IMR-90 (cell line): ENCODE data around the gene KLHL4. TPM values are rescaled to one million over a fixed set of nuclear protein-coding genes. Genes with fewer than 3 reads are reported as not detected.

Experiments used
- ATAC-seq: fragments of 200-7000 bp; cut with Tn5 transposase; 2 replicates; pipeline ENCODE4 v1.9.1; 2020; ENCODE audit warnings: low read depth, mild to moderate bottlenecking, moderate library complexity
- BruUV-seq: library from RNA; stranded (reverse); fragments of 400-500 nt; replicated peaks from 2 replicates; lab custom pipeline; 2021; lab: Mats Ljungman, UMichigan
- CTCF ChIA-PET: fragments of 300-600 bp; formaldehyde crosslinking; extraction: SDS; loops from one replicate; lab custom pipeline; 2021; ENCODE audit warnings: antibody characterized with exemption; lab: Yijun Ruan, JAX
- POLR2A ChIA-PET: fragments of 300-600 bp; sonication (Branson Sonifier 250); formaldehyde crosslinking; loops from one replicate; lab custom pipeline; 2022; ENCODE audit warnings: antibody characterized with exemption; ENCODE audit not compliant: unreplicated experiment; lab: Charles Lee
- DNase-seq: peaks from one replicate; pipeline ENCODE4 v3.0.0; 2013
- H2AFZ ChIP-seq: replicated peaks from 2 replicates; pipeline ENCODE3; 2013; ENCODE audit warnings: low read length, mild to moderate bottlenecking; ENCODE audit not compliant: poor library complexity
- H2AK5ac ChIP-seq: 2 replicates; pipeline ENCODE4 v1.6.1; 2013; ENCODE audit warnings: low read depth, low read length, inconsistent platforms
- H2AK9ac ChIP-seq: replicated peaks from 2 replicates; pipeline ENCODE3; 2013; ENCODE audit warnings: mild to moderate bottlenecking, low read depth, low read length, moderate library complexity; ENCODE audit not compliant: poor library complexity
- H2BK120ac ChIP-seq: 2 replicates; pipeline ENCODE4 v1.6.1; 2013; ENCODE audit warnings: low read depth, low read length, inconsistent platforms
- H2BK15ac ChIP-seq: 3 replicates; pipeline ENCODE4 v1.6.1; 2013; ENCODE audit warnings: low read depth, low read length, inconsistent platforms
- H2BK20ac ChIP-seq: 2 replicates; pipeline ENCODE4 v1.6.1; 2013; ENCODE audit warnings: low read depth, mild to moderate bottlenecking, inconsistent platforms, low read length, moderate library complexity
- H2BK5ac ChIP-seq: 2 replicates; pipeline ENCODE4 v1.6.1; 2013; ENCODE audit warnings: mild to moderate bottlenecking, low read depth, low read length, inconsistent platforms; ENCODE audit not compliant: poor library complexity, severe bottlenecking
- H3K14ac ChIP-seq: replicated peaks from 2 replicates; pipeline ENCODE4 v1.6.1; 2013; ENCODE audit warnings: low read depth, low read length, inconsistent platforms
- H3K18ac ChIP-seq: 2 replicates; pipeline ENCODE4 v1.6.1; 2013; ENCODE audit warnings: low read depth, low read length, control low read depth
- H3K23ac ChIP-seq: 2 replicates; pipeline ENCODE4 v1.6.1; 2013; ENCODE audit warnings: low read depth, low read length, inconsistent platforms
- H3K27ac ChIP-seq: 2 replicates; pipeline ENCODE4 v1.5.1; 2013; ENCODE audit warnings: mild to moderate bottlenecking, control low read depth, low read length; ENCODE audit not compliant: insufficient read depth
- H3K27me3 ChIP-seq: 2 replicates; pipeline ENCODE4 v1.6.1; 2013; ENCODE audit warnings: low read length; ENCODE audit not compliant: control insufficient read depth, insufficient read depth
- H3K36me3 ChIP-seq: 2 replicates; pipeline ENCODE4 v1.6.1; 2013; ENCODE audit warnings: low read length, mixed read lengths; ENCODE audit not compliant: control insufficient read depth, insufficient read depth
- H3K4ac ChIP-seq: 2 replicates; pipeline ENCODE4 v1.6.1; 2013; ENCODE audit warnings: low read depth, low read length, inconsistent platforms
- H3K4me1 ChIP-seq: 2 replicates; pipeline ENCODE4 v1.6.1; 2013; ENCODE audit warnings: low read length, mixed read lengths; ENCODE audit not compliant: control insufficient read depth, insufficient read depth
- H3K4me2 ChIP-seq: 2 replicates; pipeline ENCODE4 v1.6.1; 2013; ENCODE audit warnings: low read depth, mild to moderate bottlenecking, control low read depth, low read length, moderate library complexity
- H3K4me3 ChIP-seq: 2 replicates; pipeline ENCODE4 v1.5.1; 2013; ENCODE audit warnings: low read depth, mild to moderate bottlenecking, control low read depth, low read length, moderate library complexity; ENCODE audit not compliant: insufficient read depth
- H3K56ac ChIP-seq: 2 replicates; pipeline ENCODE4 v1.6.1; 2013; ENCODE audit warnings: low read length, inconsistent platforms; ENCODE audit not compliant: insufficient read depth; ENCODE audit errors: extremely low read depth
- H3K79me1 ChIP-seq, 2 experiments: 2 replicates each; pipeline ENCODE4 v1.6.1; 2013; ENCODE audit warnings: low read length in 2 of 2, inconsistent platforms in 1 of 2, low read depth in 1 of 2
- H3K9ac ChIP-seq: 2 replicates; pipeline ENCODE4 v1.6.1; 2013; ENCODE audit warnings: low read depth, low read length, control low read depth
- H3K9me1 ChIP-seq: 2 replicates; pipeline ENCODE4 v1.6.1; 2013; ENCODE audit warnings: low read length, inconsistent platforms; ENCODE audit not compliant: insufficient read depth
- H3K9me3 ChIP-seq: 2 replicates; pipeline ENCODE4 v1.6.1; 2013; ENCODE audit warnings: low read length; ENCODE audit not compliant: control insufficient read depth, insufficient read depth
- H4K20me1 ChIP-seq: 2 replicates; pipeline ENCODE4 v1.6.1; 2013; ENCODE audit warnings: low read length, inconsistent platforms; ENCODE audit not compliant: insufficient read depth
- H4K5ac ChIP-seq: 2 replicates; pipeline ENCODE4 v1.6.1; 2013; ENCODE audit warnings: mild to moderate bottlenecking, low read depth, low read length, control low read depth
- H4K8ac ChIP-seq, 2 experiments: 2 replicates each; pipeline ENCODE4 v1.6.1; 2013; ENCODE audit warnings: low read depth in 2 of 2, low read length in 2 of 2, control low read depth in 1 of 2, inconsistent platforms in 1 of 2
- H4K91ac ChIP-seq: 2 replicates; pipeline ENCODE4 v1.6.1; 2013; ENCODE audit warnings: low read depth, low read length, inconsistent platforms; ENCODE audit not compliant: insufficient read depth
- BHLHE40 ChIP-seq: fragments of 150-350 bp; IDR thresholded peaks from 2 replicates; pipeline ENCODE4 v1.6.1; 2016; ENCODE audit warnings: mild to moderate bottlenecking, low read depth, low read length
- CEBPB ChIP-seq: IDR thresholded peaks from 2 replicates; pipeline ENCODE4 v1.6.1; 2012; ENCODE audit warnings: low read depth, low read length, improper control_type of control experiment
- CHD1 ChIP-seq: IDR thresholded peaks from 2 replicates; pipeline ENCODE4 v1.6.1; 2012; ENCODE audit warnings: low read depth, low read length, improper control_type of control experiment
- FOS ChIP-seq: fragments of 150-350 bp; IDR thresholded peaks from 2 replicates; pipeline ENCODE4 v1.6.1; 2016; ENCODE audit warnings: low read depth, low read length
- MAFK ChIP-seq: IDR thresholded peaks from 2 replicates; pipeline ENCODE4 v1.6.1; 2012; ENCODE audit warnings: low read depth, low read length, improper control_type of control experiment
- MAZ ChIP-seq: IDR thresholded peaks from 2 replicates; pipeline ENCODE4 v1.6.1; 2012; ENCODE audit warnings: low read depth, mild to moderate bottlenecking, low read length, improper control_type of control experiment, moderate library complexity, borderline replicate concordance
- MXI1 ChIP-seq: IDR thresholded peaks from 2 replicates; pipeline ENCODE4 v1.6.1; 2012; ENCODE audit warnings: low read depth, mild to moderate bottlenecking, low read length, moderate library complexity, borderline replicate concordance
- NFE2L2 ChIP-seq: fragments of 150-350 bp; IDR thresholded peaks from 2 replicates; pipeline ENCODE4 v1.6.1; 2016; ENCODE audit warnings: low read depth, mild to moderate bottlenecking, low read length
- RAD21 ChIP-seq: IDR thresholded peaks from 2 replicates; pipeline ENCODE4 v1.6.1; 2012; ENCODE audit warnings: low read length, improper control_type of control experiment
- RCOR1 ChIP-seq: IDR thresholded peaks from 2 replicates; pipeline ENCODE4 v1.6.1; 2012; ENCODE audit warnings: mild to moderate bottlenecking, low read length, improper control_type of control experiment; ENCODE audit not compliant: insufficient replicate concordance
- RFX5 ChIP-seq: IDR thresholded peaks from 2 replicates; pipeline ENCODE4 v1.8.0; 2012; ENCODE audit warnings: low read depth, mild to moderate bottlenecking, low read length, moderate library complexity
- SMC3 ChIP-seq: fragments of 150-350 bp; IDR thresholded peaks from 2 replicates; pipeline ENCODE4 v1.6.1; 2016; ENCODE audit warnings: low read depth, mild to moderate bottlenecking, antibody characterized with exemption, low read length, moderate library complexity
- WGBS, 2 experiments: methylation state at CpG; one replicate each; pipeline versions ENCODE4 v1.1.5 to v1.1.7; 2013; ENCODE audit warnings: missing lambda C conversion rate in 2 of 2; ENCODE audit not compliant: insufficient read length in 1 of 2; ENCODE audit errors: extremely low coverage in 2 of 2; 5-methylcytosine and 5-hydroxymethylcytosine counted together
- dilution Hi-C: fragments of 300-500 bp; cut with HindIII; formaldehyde crosslinking; loops from one replicate; pipeline ENCODE4 v1.14.3; 2018; ENCODE audit warnings: low sequenced_read_pairs; ENCODE audit not compliant: unreplicated experiment
- in situ Hi-C: fragments of 300-500 bp; cut with MboI; formaldehyde crosslinking; loops from 3 replicates; pipeline ENCODE4 v1.14.3; 2019; ENCODE audit warnings: low sequenced_read_pairs, inconsistent platforms, mixed read lengths
- intact Hi-C: fragments of 100-400 bp; cut with micrococcal nuclease; formaldehyde crosslinking; loops from 2 replicates; pipeline ENCODE4 v1.10.0; 2022
- polyA plus RNA-seq, 3 experiments: library from polyadenylated mRNA; depleted of rRNA; stranded (reverse); fragments of >200 nt; gene quantifications; 2 replicates each; pipeline ENCODE4 v1.2.3, GENCODE V29; 2012; ENCODE audit warnings: low replicate concordance in 1 of 3
- total RNA-seq: library from RNA; depleted of rRNA; stranded (reverse); fragments of >200 nt; gene quantifications from 2 replicates; pipeline ENCODE4 v1.2.3, GENCODE V29; 2012
- TF ChIP-seq, protein P1 (sequence below): fragments of 150-350 bp; IDR thresholded peaks from 2 replicates; pipeline ENCODE4 v1.6.1; 2016; ENCODE audit warnings: low read depth, mild to moderate bottlenecking, low read length, moderate library complexity, borderline replicate concordance
- TF ChIP-seq, protein P2 (sequence below): fragments of 150-350 bp; IDR thresholded peaks from 2 replicates; pipeline ENCODE4 v1.6.1; 2017; ENCODE audit warnings: mild to moderate bottlenecking, antibody characterized with exemption, low read length, low read depth
- TF ChIP-seq, protein P3 (sequence below): conservative IDR thresholded peaks from 2 replicates; pipeline ENCODE4 v1.5.1; 2012; ENCODE audit warnings: mild to moderate bottlenecking, low read depth, low read length, improper control_type of control experiment

KLHL4 gene
- total and polyA plus RNA-seq, 2 of the 4 experiments (the other 2 are of a cell fraction) = 0.50 to 1.4 TPM

DNA sequence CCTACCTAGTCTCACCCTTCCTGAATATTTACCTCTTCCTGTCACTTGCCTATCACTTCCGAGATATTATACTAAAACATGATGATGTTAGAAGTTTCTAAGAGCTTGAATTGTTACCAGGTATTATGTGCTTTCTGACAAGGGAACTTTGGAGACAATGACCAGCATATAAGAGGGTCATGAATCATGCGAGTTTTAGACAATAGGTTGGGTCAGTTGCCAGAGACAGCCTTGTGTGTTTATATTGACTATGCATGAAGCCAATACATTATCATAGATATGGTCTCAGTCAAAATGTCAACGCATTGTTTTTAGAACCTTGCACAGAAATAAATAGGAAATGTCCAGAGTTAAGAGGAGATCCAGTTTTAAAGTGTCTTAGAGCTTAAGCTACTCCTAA lies 116.8 kb downstream of the KLHL4 start:
- DNase-seq (no peak), ATAC-seq (no peak)
- no peak overlapping the region for H2BK5ac ChIP-seq
- no peak overlapping the region for H3K18ac ChIP-seq
- H3K4me2 ChIP-seq = no peak overlapping the region
- H3K14ac ChIP-seq = no peak overlapping the region
- no peak overlapping the region for H2BK120ac ChIP-seq
- H3K23ac ChIP-seq = no peak overlapping the region
- dilution Hi-C loops = no loop called here
- TF ChIP-seq FOS = no peak
- TF ChIP-seq BHLHE40 = no peak
- no peak for TF ChIP-seq CHD1
- TF ChIP-seq MAZ = no peak
- no peak for TF ChIP-seq CEBPB
- TF ChIP-seq, protein P1, sequence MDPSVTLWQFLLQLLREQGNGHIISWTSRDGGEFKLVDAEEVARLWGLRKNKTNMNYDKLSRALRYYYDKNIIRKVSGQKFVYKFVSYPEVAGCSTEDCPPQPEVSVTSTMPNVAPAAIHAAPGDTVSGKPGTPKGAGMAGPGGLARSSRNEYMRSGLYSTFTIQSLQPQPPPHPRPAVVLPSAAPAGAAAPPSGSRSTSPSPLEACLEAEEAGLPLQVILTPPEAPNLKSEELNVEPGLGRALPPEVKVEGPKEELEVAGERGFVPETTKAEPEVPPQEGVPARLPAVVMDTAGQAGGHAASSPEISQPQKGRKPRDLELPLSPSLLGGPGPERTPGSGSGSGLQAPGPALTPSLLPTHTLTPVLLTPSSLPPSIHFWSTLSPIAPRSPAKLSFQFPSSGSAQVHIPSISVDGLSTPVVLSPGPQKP = no peak
- no peak for TF ChIP-seq RFX5
- no peak for TF ChIP-seq RCOR1
- TF ChIP-seq RAD21 = no peak
- no peak for TF ChIP-seq NFE2L2
- TF ChIP-seq, protein P2, sequence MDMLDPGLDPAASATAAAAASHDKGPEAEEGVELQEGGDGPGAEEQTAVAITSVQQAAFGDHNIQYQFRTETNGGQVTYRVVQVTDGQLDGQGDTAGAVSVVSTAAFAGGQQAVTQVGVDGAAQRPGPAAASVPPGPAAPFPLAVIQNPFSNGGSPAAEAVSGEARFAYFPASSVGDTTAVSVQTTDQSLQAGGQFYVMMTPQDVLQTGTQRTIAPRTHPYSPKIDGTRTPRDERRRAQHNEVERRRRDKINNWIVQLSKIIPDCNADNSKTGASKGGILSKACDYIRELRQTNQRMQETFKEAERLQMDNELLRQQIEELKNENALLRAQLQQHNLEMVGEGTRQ = no peak
- no peak for TF ChIP-seq SMC3
- TF ChIP-seq MXI1 = no peak
- no peak for TF ChIP-seq MAFK
- TF ChIP-seq, protein P3, sequence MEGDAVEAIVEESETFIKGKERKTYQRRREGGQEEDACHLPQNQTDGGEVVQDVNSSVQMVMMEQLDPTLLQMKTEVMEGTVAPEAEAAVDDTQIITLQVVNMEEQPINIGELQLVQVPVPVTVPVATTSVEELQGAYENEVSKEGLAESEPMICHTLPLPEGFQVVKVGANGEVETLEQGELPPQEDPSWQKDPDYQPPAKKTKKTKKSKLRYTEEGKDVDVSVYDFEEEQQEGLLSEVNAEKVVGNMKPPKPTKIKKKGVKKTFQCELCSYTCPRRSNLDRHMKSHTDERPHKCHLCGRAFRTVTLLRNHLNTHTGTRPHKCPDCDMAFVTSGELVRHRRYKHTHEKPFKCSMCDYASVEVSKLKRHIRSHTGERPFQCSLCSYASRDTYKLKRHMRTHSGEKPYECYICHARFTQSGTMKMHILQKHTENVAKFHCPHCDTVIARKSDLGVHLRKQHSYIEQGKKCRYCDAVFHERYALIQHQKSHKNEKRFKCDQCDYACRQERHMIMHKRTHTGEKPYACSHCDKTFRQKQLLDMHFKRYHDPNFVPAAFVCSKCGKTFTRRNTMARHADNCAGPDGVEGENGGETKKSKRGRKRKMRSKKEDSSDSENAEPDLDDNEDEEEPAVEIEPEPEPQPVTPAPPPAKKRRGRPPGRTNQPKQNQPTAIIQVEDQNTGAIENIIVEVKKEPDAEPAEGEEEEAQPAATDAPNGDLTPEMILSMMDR = no peak
- no peak overlapping the region for H3K4ac ChIP-seq
- no peaks in the 10 kb centered on the region for H3K36me3 ChIP-seq
- no peaks in the 10 kb centered on the region for H3K9me3 ChIP-seq
- no peak overlapping the region for H4K91ac ChIP-seq
- no peak overlapping the region for H4K8ac ChIP-seq
- H2BK15ac ChIP-seq = no peak overlapping the region
- no peaks in the 10 kb centered on the region for H3K9me1 ChIP-seq
- no peaks in the 10 kb centered on the region for H3K27me3 ChIP-seq
- ChIA-PET CTCF (no interaction called here), POLR2A (no interaction called here)
- H2AK5ac ChIP-seq = no peak overlapping the region
- H3K4me1 ChIP-seq = no peaks in the 10 kb centered on the region
- no peaks in the 10 kb centered on the region for H3K79me1 ChIP-seq
- H3K9ac ChIP-seq = no peak overlapping the region
- H2AFZ ChIP-seq = no peak overlapping the region
- intact Hi-C loops = no loop called here
- H3K4me3 ChIP-seq = no peak overlapping the region
- WGBS, 2 experiments = no CpG with 5 or more reads among the region's 3 CpGs
- H3K27ac ChIP-seq = no peak overlapping the region
- no peak overlapping the region for H3K56ac ChIP-seq
- H4K5ac ChIP-seq = no peak overlapping the region
- H2BK20ac ChIP-seq = no peak overlapping the region
- no peaks in the 10 kb centered on the region for H4K20me1 ChIP-seq
- no peak overlapping the region for H2AK9ac ChIP-seq
- no TSS peak for BruUV-seq
- in situ Hi-C loops = no loop called here
